ENCODE data around the gene CLEC16A.
"Not testable (repeated sequence)": the region's sequence is repeated elsewhere in the genome, so short reads cannot be mapped to it uniquely, and the experiment has no call there.

Gene CLEC16A

GRCh38 chr16:10964039-10964890 lies 19.9 kb downstream of the CLEC16A start:
- peaks cover 13% of the 10 kb centered on the region for H3K36me3 ChIP-seq (ENCODE audit: control insufficient read depth, insufficient read depth, low read length)
- H3K27me3 ChIP-seq (replicated peaks; ENCODE audit: control insufficient read depth, insufficient read depth, low read length) = no peaks in the 10 kb centered on the region
- DNase-seq (ENCODE audit: extremely low read depth, insufficient read length) = peak; percentile 82
- H3K4me3 ChIP-seq (replicated peaks; ENCODE audit: low read depth, low read length) = no peak overlapping the region
- TF ChIP-seq CTCF (IDR thresholded peaks at IDR 0.05; ENCODE audit: insufficient read depth, low read length, poor library complexity, severe bottlenecking) = peak; percentile 96

GRCh38 chr16:10964891-10965326 lies 20.5 kb downstream of the CLEC16A start:
- DNase-seq (ENCODE audit: extremely low read depth, insufficient read length) = peak; percentile 62
- Histone ChIP-seq H3K4me3 (replicated peaks; ENCODE audit: low read depth, low read length) (peak overlapping the region; percentile 47), H3K27me3 (replicated peaks; ENCODE audit: control insufficient read depth, insufficient read depth, low read length) (no peaks in the 10 kb centered on the region), H3K36me3 (ENCODE audit: control insufficient read depth, insufficient read depth, low read length) (peaks cover 13% of the 10 kb centered on the region)
- TF ChIP-seq CTCF (IDR thresholded peaks at IDR 0.05; ENCODE audit: insufficient read depth, low read length, poor library complexity, severe bottlenecking) = no peak

GRCh38 chr16:10965440-10966061 lies 21.2 kb downstream of the CLEC16A start:
- no peak for TF ChIP-seq CTCF (IDR thresholded peaks at IDR 0.05; ENCODE audit: insufficient read depth, low read length, poor library complexity, severe bottlenecking)
- Histone ChIP-seq H3K36me3 (ENCODE audit: control insufficient read depth, insufficient read depth, low read length) (peaks cover 13% of the 10 kb centered on the region), H3K27me3 (replicated peaks; ENCODE audit: control insufficient read depth, insufficient read depth, low read length) (no peaks in the 10 kb centered on the region), H3K4me3 (replicated peaks; ENCODE audit: low read depth, low read length) (peak overlapping the region; percentile 47)
- peak; percentile 82 for DNase-seq (ENCODE audit: extremely low read depth, insufficient read length)

GRCh38 chr16:10966129-10966528 lies 21.8 kb downstream of the CLEC16A start:
- no peak overlapping the region for H3K4me3 ChIP-seq (replicated peaks; ENCODE audit: low read depth, low read length)
- no peak for TF ChIP-seq CTCF (IDR thresholded peaks at IDR 0.05; ENCODE audit: insufficient read depth, low read length, poor library complexity, severe bottlenecking)
- DNase-seq (ENCODE audit: extremely low read depth, insufficient read length) = no peak
- no peaks in the 10 kb centered on the region for H3K27me3 ChIP-seq (replicated peaks; ENCODE audit: control insufficient read depth, insufficient read depth, low read length)
- peaks cover 15% of the 10 kb centered on the region for H3K36me3 ChIP-seq (ENCODE audit: control insufficient read depth, insufficient read depth, low read length)

GRCh38 chr16:10966559-10966958 lies 22.2 kb downstream of the CLEC16A start:
- H3K4me3 ChIP-seq (replicated peaks; ENCODE audit: low read depth, low read length); H3K27me3 ChIP-seq (replicated peaks; ENCODE audit: control insufficient read depth, insufficient read depth, low read length); DNase-seq (ENCODE audit: extremely low read depth, insufficient read length): not testable (repeated sequence)
- H3K36me3 ChIP-seq (ENCODE audit: control insufficient read depth, insufficient read depth, low read length) = peaks cover 16% of the 10 kb centered on the region

- DNase-seq (ENCODE audit: extremely low read depth, insufficient read length) = no peak
- peaks cover 16% of the 10 kb centered on the region for H3K36me3 ChIP-seq (ENCODE audit: control insufficient read depth, insufficient read depth, low read length)
- no peak for TF ChIP-seq CTCF (IDR thresholded peaks at IDR 0.05; ENCODE audit: insufficient read depth, low read length, poor library complexity, severe bottlenecking)
- H3K4me3 ChIP-seq (replicated peaks; ENCODE audit: low read depth, low read length) = no peak overlapping the region
- H3K27me3 ChIP-seq (replicated peaks; ENCODE audit: control insufficient read depth, insufficient read depth, low read length) = no peaks in the 10 kb centered on the region
These were observed 23.6 kb downstream of the CLEC16A start for GRCh38 chr16:10967986-10968385.

All from GM06990 (cell line).